ENCODE data around the gene RNF4.

Gene RNF4

GRCh38 chr4:2438822-2439718 is 29.8 kb upstream of the RNF4 start:
- no peak for DNase-seq

- DNase-seq = no peak
These were observed 27.3 kb upstream of the RNF4 start for GRCh38 chr4:2441393-2442174.

DNA sequence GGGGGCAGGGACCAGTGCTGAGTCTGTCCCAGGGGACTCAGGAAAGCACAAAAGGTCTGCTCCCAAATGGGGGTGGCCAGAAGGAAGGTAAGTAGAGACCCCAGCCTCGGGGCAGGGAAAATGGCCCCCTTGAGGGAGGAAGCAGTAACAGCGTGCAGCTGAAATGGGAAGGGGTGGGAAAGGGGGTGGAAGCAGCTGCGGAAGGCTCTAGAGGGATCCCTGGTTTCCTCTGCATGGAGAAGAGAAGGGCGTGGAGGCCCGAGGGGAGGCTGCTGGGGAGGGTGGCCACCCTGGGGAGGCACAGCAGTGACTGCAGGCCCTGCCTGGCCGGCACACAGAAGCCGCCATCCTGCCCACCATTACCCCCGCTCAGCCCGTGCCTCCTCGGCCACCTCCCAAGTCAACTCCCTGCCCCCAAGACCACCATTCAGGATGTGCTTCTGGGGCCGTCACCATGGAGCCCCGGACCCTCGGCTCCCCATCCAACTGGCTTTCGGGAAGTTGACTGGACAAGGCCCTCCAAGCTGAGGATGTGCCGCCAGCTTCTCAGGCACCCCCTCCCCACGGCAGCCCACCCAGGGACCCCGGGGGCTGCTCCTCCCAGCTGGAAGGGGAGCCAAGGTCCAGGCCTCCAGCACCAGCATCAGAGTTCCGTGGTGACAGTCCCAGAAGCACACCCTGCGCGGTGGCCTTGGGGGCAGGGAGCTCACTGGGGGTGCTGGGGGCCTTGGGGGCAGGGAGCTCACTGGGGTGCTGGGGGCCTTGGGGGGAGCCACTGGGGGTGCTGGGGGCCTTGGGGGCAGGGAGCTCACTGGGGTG is 26.5 kb upstream of the RNF4 start:
- DNase-seq = no peak

- no peak for DNase-seq
These were observed 25.7 kb upstream of the RNF4 start for GRCh38 chr4:2443061-2443730.

GRCh38 chr4:2443956-2444740 is 24.8 kb upstream of the RNF4 start:
- no peak for DNase-seq

DNA sequence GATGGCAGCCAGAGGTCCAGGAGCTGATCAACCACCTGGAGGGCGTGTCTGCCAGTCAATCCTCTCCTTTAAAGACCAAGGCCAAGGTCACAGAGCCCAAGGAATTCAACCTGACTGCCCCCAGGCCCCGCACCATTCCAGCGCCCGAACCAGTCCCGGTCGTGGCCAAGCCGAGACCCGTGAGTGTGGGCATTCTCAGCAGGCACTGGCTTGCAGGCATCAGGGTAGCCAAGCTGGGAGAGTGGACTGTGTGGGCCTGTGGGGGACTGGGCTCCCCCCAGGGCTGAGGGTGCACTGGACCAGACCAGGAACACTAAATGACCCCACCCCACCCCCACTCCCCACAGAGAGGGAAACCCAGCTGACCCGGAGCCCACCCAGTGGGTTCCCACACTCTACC is 23.8 kb upstream of the RNF4 start:
- DNase-seq = no peak

- no peak for DNase-seq
These were observed 23.3 kb upstream of the RNF4 start for GRCh38 chr4:2445571-2445970.

DNA sequence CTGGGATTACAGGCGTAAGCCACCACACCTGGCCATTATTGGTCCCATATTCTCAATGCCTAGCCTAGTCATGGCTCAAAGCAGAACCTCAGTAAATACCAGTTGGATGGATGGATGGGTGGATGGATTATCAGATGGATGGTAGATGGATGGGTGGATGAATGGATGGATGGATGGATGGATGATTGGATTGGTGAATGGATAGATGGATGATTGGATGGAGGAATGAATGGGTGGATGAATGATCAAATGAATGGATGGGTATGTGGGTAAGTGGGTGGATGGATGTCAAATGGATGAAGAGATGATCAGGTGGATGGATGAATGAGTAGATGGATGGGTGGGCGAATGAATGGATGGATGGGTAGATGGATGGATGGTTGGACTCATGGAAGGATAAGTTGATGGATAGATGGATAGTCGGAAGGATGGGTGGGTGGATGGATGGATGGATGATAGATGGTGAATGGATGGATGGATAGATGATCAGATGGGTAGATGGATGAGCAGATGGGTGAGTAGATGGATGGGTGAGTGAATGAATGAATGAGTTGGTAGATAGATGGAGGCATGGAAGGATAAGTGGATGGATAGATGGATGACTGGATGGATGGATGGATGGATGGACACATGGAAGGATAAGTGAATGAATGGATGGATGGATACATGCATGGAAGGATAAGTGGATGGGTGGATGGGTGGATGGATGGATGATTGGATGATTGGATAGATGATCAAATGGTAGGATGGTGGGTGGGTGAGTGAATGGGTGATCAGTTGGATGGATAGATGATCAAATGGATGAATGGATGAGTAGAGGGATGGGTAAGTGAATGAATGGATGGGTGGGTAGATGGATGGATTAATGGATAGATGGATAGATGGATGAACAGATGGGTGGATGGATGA is 22.0 kb upstream of the RNF4 start:
- DNase-seq = no peak

DNA sequence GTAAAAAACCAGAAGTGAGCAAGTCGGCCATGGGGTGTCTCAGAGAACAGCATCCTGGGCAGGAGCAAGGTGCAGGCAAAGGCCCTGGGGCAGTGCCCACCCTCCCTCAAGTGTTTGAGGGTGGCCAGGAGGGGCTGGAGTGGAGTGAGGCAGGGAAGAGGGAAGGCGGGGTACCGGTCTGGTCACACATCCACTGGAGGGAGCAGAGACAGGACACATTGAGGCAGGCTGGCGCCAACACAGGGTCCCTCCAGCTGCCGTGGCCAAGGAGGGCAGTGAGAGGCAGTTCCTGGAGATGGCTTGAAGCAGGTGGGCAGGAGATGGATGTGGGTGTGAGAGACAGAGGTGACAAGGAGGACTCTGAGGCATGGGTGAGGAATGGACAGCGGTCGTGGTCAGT is 20.3 kb upstream of the RNF4 start:
- DNase-seq = no peak

- DNase-seq = no peak
These were observed 19.9 kb upstream of the RNF4 start for GRCh38 chr4:2449051-2449450.

DNA sequence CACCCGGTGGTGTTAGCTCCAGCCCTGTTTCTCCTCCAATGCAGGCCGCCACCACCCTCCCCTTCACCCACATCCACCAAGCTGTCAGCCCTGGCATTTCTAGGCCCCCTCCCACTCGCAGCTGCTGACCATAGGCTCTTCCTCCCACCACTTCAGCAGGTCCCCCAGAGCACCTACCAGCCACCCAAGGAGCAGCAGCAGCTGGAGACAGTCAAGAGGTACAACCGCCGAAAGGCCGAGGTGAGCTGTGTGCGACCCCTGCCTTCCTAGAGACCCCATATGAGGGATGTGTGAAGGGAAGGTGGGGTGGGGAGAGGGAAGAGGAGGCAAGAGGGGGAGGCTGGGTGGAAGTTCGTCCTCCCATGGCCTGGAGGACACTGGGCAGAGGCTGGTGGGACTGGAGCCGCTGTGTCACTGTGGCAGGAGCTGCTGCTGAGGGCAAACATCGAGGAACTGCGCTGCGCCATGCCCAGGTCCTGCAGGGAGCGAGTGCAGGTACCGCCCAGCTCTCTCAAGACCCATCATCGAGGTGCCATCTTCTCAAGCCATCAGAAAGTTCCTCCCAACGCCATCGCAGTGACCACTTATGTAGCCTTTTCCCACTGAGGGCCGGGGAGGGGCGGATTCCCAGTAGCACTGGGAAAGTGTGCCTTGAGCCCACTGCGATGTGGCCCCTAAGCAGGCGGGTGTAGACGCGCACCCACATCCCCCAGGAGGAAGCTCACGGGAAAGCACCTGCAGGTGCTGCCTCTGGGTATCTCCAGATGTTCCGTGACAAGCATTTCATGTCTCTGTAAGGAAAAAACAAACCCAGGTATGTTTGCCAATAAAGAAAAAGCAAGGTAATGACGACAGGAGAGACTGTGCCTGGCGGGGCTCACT is 19.2 kb upstream of the RNF4 start:
- DNase-seq = no peak

DNA sequence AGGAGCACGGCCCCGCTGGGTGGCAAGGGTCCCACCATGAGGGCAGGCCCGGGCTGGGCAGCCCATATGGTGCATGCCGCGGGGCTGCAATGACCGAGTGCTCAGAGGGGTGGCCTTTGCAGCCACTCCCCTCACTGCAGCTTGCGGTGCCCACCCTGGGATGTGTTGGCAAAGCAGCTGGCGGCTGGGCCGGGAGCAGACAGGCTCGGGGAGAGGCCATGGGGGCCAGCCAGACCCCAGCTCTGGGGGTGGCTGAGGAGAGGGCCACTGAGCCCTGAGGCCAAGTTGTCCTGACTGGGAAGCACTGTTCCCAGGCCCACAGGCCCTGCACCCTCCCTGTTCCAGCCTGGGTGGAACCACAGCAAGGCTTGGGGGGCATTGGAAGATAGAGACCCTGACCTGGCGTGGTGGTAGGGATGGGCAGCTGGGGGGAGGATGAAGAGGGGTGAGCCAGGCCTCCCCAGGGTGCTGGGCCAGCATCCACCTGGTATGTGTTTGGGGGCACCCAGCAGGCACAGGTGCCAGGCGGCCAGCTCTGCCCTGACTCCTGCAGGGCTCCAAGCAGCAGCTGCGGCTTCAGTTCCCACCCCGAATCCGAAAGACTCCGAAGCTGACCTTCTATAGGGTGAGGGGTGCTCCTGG is 18.4 kb upstream of the RNF4 start:
- no peak for DNase-seq

- DNase-seq = no peak
These were observed 17.8 kb upstream of the RNF4 start for GRCh38 chr4:2451036-2451520.

- DNase-seq = no peak
These were observed 16.8 kb upstream of the RNF4 start for GRCh38 chr4:2451821-2452785.

DNA sequence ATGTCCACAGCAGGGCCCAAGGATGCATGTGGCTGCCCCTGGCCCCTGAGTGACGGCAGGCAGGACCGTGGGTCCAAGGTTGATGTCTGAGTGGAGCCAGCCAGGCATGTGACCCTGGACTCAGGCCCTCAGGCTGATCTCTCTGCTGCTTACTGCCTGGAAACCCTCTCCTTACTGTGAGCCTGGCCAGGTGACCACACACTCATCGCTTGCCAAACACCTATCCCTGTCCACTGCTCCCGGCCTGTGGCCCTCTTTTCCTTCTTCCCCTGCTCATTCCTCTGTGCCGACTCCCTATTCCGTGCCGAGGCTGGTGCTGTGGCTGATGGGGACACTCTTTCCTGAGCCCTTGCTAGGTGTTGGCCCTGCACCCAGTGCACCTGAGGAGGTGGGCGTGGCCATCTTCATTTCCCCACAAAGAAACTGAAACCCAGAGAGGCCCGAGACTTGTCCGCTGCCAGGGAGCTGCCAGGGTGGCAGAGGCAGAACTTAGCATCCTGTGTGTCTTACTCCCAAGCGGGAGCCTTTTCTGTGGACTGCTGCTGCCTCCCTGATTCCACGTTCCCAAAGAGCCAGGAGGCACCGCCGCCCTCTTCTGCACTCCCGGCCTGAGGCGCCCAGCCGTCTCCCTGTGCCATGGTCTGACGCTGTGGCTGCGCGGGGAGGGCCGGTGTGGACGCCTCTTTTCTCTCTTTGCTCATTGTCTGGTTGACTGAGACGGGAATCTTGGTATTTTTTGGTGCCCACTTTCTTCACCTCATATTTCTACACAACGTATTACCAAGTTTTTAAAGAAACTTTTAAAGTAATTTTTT is 11.2 kb upstream of the RNF4 start:
- DNase-seq = no peak

DNA sequence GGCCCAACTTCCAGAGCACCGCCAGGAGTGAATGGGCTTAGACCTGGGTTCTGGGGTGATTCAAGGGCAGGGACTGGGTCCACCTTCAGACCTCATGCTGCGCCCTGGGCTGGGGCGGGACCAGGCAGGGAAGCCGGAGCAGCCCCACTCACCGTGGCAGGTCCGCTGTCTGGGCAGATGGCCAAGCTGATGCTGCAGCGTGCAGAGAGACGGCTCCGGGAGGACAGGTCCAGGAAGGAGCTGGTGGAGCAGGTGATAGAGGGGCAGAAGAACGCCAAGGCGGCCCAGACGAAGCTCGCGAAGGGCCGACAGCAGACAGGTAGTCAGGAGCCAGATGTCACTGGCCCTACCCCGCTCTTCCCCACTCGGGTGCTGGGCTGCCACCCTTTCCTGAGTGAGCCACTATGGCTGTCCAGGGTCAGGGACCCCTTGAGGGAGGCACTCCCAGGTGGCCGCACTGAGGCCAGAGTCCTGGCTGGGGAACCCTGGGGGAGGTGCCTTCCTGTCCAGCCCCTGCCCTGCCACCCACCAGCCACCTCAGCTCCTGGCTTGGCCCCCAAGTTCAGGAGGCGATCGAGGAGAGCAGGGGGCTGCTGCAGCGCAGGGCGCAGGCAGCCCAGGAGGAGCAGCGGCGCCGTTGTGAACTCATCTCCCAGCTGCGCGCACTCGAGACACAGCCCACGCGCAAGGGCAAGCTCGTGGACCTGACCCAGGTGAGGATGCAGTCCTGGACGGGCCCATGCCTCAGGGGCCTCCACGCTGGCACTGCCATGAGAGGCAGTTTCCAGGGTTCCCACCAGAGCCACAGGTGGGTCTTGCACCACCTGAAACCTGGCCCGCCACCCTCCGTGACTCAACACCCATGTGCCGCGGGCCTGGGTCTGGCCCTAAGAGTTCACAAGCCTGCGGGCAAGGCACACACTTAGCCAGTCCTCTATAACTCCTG is 10.1 kb upstream of the RNF4 start:
- no peak for DNase-seq
